Urothelium cell line (cell line): ENCODE measurements around the gene TSPO.
A peak's percentile ranks its signal among the peaks of the same experiment; 100 is the strongest.

ENCODE experiments used
- DNase-seq: peaks from one replicate; pipeline ENCODE4 v3.0.0; 2011; ENCODE audit warnings: low spot score, mixed read lengths
- FAIRE-seq: peaks from 2 replicates; lab custom pipeline; 2011; peaks lifted over from hg19 to GRCh38; lab: Jason Lieb, UNC

Gene TSPO

GRCh38 chr22:43199541-43199940 is 48.2 kb downstream of the TSPO start:
- DNase-seq (no peak), FAIRE-seq (no peak)

- FAIRE-seq (no peak), DNase-seq (no peak)
Observed at GRCh38 chr22:43200031-43200430, 48.7 kb downstream of the TSPO start.

GRCh38 chr22:43200555-43200954 is 49.2 kb downstream of the TSPO start:
- FAIRE-seq (no peak), DNase-seq (no peak)

GRCh38 chr22:43201486-43202219 is 50.3 kb downstream of the TSPO start:
- DNase-seq (no peak), FAIRE-seq (no peak)

GRCh38 chr22:43202326-43202725 is 51.0 kb downstream of the TSPO start:
- DNase-seq (no peak), FAIRE-seq (no peak)

GRCh38 chr22:43202756-43203410 is 51.5 kb downstream of the TSPO start:
- DNase-seq (no peak), FAIRE-seq (no peak)

GRCh38 chr22:43203471-43203981 is 52.2 kb downstream of the TSPO start:
- FAIRE-seq = no peak
- no peak for DNase-seq

GRCh38 chr22:43205261-43205691 is 53.9 kb downstream of the TSPO start:
- FAIRE-seq (no peak), DNase-seq (no peak)

- FAIRE-seq (peak; percentile 96), DNase-seq (no peak)
Observed at GRCh38 chr22:43205748-43206508, 54.6 kb downstream of the TSPO start.

- no peak for FAIRE-seq
Observed at GRCh38 chr22:43206509-43207161, 55.3 kb downstream of the TSPO start.

GRCh38 chr22:43207386-43207785 is 56.0 kb downstream of the TSPO start:
- DNase-seq = no peak
- FAIRE-seq = no peak

More at GRCh38 chr22:43206509-43207161, 55.3 kb downstream of the TSPO start:
- DNase-seq = no peak

- FAIRE-seq = no peak
- DNase-seq = no peak
Observed at GRCh38 chr22:43207849-43208702, 56.7 kb downstream of the TSPO start.

GRCh38 chr22:43208703-43209522 is 57.6 kb downstream of the TSPO start:
- no peak for FAIRE-seq
- no peak for DNase-seq

- FAIRE-seq (no peak), DNase-seq (no peak)
Observed at GRCh38 chr22:43209523-43209890, 58.1 kb downstream of the TSPO start.

GRCh38 chr22:43209971-43210370 is 58.6 kb downstream of the TSPO start:
- FAIRE-seq (no peak), DNase-seq (no peak)

- FAIRE-seq = no peak
- DNase-seq = no peak
Observed at GRCh38 chr22:43210631-43211515, 59.5 kb downstream of the TSPO start.

- FAIRE-seq (peak; percentile 70), DNase-seq (no peak)
Observed at GRCh38 chr22:43211941-43212433, 60.6 kb downstream of the TSPO start.

- FAIRE-seq = no peak
- no peak for DNase-seq
Observed at GRCh38 chr22:43212434-43212952, 61.1 kb downstream of the TSPO start.
